Endothelial cell (in vitro differentiated cells): ENCODE measurements around the gene PON2. TPM values are rescaled to one million over a fixed set of nuclear protein-coding genes. Genes with fewer than 3 reads are reported as not detected.

ENCODE experiments used
- DNase-seq: peaks from one replicate; pipeline ENCODE4 v3.0.0; 2021; ENCODE audit warnings: low spot score
- H3K27ac Mint-ChIP-seq: one replicate; pipeline ENCODE4 v1.8.0; 2021; ENCODE audit warnings: mixed read lengths, inconsistent platforms; ENCODE audit not compliant: unreplicated experiment
- H3K27me3 Mint-ChIP-seq: one replicate; pipeline ENCODE4 v1.8.0; 2021; ENCODE audit warnings: mild to moderate bottlenecking, moderate library complexity, mixed read lengths, inconsistent platforms; ENCODE audit not compliant: unreplicated experiment
- H3K36me3 Mint-ChIP-seq: one replicate; pipeline ENCODE4 v1.8.0; 2021; ENCODE audit warnings: mild to moderate bottlenecking, low read depth, mixed read lengths, inconsistent platforms; ENCODE audit not compliant: unreplicated experiment
- H3K4me1 Mint-ChIP-seq: one replicate; pipeline ENCODE4 v1.8.0; 2021; ENCODE audit warnings: mild to moderate bottlenecking, mixed read lengths, inconsistent platforms; ENCODE audit not compliant: unreplicated experiment
- H3K4me3 Mint-ChIP-seq: one replicate; pipeline ENCODE4 v1.8.0; 2021; ENCODE audit warnings: mild to moderate bottlenecking, mixed read lengths, inconsistent platforms; ENCODE audit not compliant: unreplicated experiment
- H3K9me3 Mint-ChIP-seq: one replicate; pipeline ENCODE4 v1.8.0; 2021; ENCODE audit warnings: mixed read lengths, inconsistent platforms; ENCODE audit not compliant: unreplicated experiment
- total RNA-seq: library from RNA; stranded (reverse); fragmentation: NEBNext Ultra II Directional; extraction: Animal tissue kit (Norgen Biotek cat#: 25700); gene quantifications from one replicate; pipeline ENCODE4 v1.2.1, GENCODE V29; 2021; ENCODE audit not compliant: unreplicated experiment
- TF ChIP-seq, protein P1 (sequence below): fragments of 200-600 bp; sonication (generic); IDR thresholded peaks from one replicate; pipeline ENCODE4 v1.5.0; 2021; ENCODE audit warnings: antibody characterized with exemption; ENCODE audit not compliant: unreplicated experiment

PON2 gene
- total RNA-seq, 1 donor from 2014 or later: 158 TPM

- no peak for DNase-seq
- Mint-ChIP-seq H3K27me3 (no peaks in the 10 kb centered on the region), H3K27ac (no peak overlapping the region), H3K4me3 (no peak overlapping the region), H3K4me1 (no peaks in the 10 kb centered on the region), H3K9me3 (no peaks in the 10 kb centered on the region), H3K36me3 (peaks cover 17% of the 10 kb centered on the region)
- TF ChIP-seq, protein P1, sequence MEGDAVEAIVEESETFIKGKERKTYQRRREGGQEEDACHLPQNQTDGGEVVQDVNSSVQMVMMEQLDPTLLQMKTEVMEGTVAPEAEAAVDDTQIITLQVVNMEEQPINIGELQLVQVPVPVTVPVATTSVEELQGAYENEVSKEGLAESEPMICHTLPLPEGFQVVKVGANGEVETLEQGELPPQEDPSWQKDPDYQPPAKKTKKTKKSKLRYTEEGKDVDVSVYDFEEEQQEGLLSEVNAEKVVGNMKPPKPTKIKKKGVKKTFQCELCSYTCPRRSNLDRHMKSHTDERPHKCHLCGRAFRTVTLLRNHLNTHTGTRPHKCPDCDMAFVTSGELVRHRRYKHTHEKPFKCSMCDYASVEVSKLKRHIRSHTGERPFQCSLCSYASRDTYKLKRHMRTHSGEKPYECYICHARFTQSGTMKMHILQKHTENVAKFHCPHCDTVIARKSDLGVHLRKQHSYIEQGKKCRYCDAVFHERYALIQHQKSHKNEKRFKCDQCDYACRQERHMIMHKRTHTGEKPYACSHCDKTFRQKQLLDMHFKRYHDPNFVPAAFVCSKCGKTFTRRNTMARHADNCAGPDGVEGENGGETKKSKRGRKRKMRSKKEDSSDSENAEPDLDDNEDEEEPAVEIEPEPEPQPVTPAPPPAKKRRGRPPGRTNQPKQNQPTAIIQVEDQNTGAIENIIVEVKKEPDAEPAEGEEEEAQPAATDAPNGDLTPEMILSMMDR: no peak
Observed at GRCh38 chr7:95365151-95365550, 69.7 kb downstream of the PON2 start.

- no peaks in the 10 kb centered on the region for H3K9me3 Mint-ChIP-seq
- H3K4me1 Mint-ChIP-seq: no peaks in the 10 kb centered on the region
- no peak for DNase-seq
- no peaks in the 10 kb centered on the region for H3K27me3 Mint-ChIP-seq
- TF ChIP-seq, protein P1: no peak
- H3K27ac Mint-ChIP-seq: no peak overlapping the region
- H3K36me3 Mint-ChIP-seq: peaks cover 37% of the 10 kb centered on the region
- H3K4me3 Mint-ChIP-seq: no peak overlapping the region
Observed at GRCh38 chr7:95357623-95358022, 77.2 kb downstream of the PON2 start.

Other genes starting within 250 kb of the PON2 start
- gene PON1, start 110.5 kb downstream of the PON2 start, total RNA-seq: 1.5 TPM
- 50.9 TPM for gene PON3, start 38.7 kb downstream of the PON2 start, total RNA-seq
- not detected for gene ASB4, start 50.9 kb upstream of the PON2 start, total RNA-seq
- 0.23 TPM for gene PDK4, start 161.5 kb upstream of the PON2 start, total RNA-seq